DND-41 (cell line): ENCODE results near the gene GUCA2A.

Experiments used
- ATAC-seq: fragments of 200-7000 bp; cut with Tn5 transposase; 3 replicates; pipeline ENCODE4 v1.9.1; 2021; ENCODE audit warnings: low read depth; ENCODE audit not compliant: insufficient read depth
- DNase-seq: peaks from one replicate; pipeline ENCODE4 v3.0.0-alpha.2; 2020
- H2AFZ ChIP-seq: 2 replicates; pipeline ENCODE4 v1.6.0; 2012; ENCODE audit warnings: low read depth, low read length
- H3K27ac ChIP-seq: 2 replicates; pipeline ENCODE4 v1.5.1; 2012; ENCODE audit warnings: low read length, inconsistent platforms
- H3K27me3 ChIP-seq: fragments of 200-600 bp; sonication (generic); 2 replicates; pipeline ENCODE4 v1.6.0; 2012; ENCODE audit warnings: low read length, mild to moderate bottlenecking, inconsistent platforms; ENCODE audit not compliant: insufficient read depth, poor library complexity
- H3K36me3 ChIP-seq: 2 replicates; pipeline ENCODE4 v1.5.1; 2012; ENCODE audit warnings: low read length, inconsistent platforms; ENCODE audit not compliant: insufficient read depth
- H3K4me1 ChIP-seq: 2 replicates; pipeline ENCODE4 v1.5.1; 2012; ENCODE audit warnings: mild to moderate bottlenecking, low read length; ENCODE audit not compliant: insufficient read depth
- H3K4me2 ChIP-seq: 2 replicates; pipeline ENCODE4 v1.6.0; 2012; ENCODE audit warnings: mild to moderate bottlenecking, moderate library complexity, low read length, inconsistent platforms; ENCODE audit not compliant: insufficient read depth
- H3K4me3 ChIP-seq, 2 experiments: fragments of 200-600 bp in 1 of 2; shearing (Covaris generic) in 1 of 2; 2 replicates each; pipeline ENCODE4 v1.5.1; 2012 to 2016; ENCODE audit warnings: inconsistent platforms in 2 of 2, low read length in 2 of 2, mild to moderate bottlenecking in 2 of 2, low read depth in 1 of 2, moderate library complexity in 1 of 2
- H3K79me2 ChIP-seq: 2 replicates; pipeline ENCODE4 v1.6.0; 2012; ENCODE audit warnings: low read length, inconsistent platforms; ENCODE audit not compliant: insufficient read depth
- H3K9ac ChIP-seq: 2 replicates; pipeline ENCODE4 v1.6.0; 2012; ENCODE audit warnings: low read depth, mild to moderate bottlenecking, inconsistent platforms, low read length, moderate library complexity
- H3K9me3 ChIP-seq: 2 replicates; pipeline ENCODE4 v1.5.1; 2012; ENCODE audit warnings: low read length, moderate library complexity, mild to moderate bottlenecking, inconsistent platforms; ENCODE audit not compliant: insufficient read depth, severe bottlenecking
- H4K20me1 ChIP-seq: 2 replicates; pipeline ENCODE4 v1.6.0; 2012; ENCODE audit warnings: low read length; ENCODE audit not compliant: insufficient read depth
- EZH2 ChIP-seq: IDR thresholded peaks from 3 replicates; pipeline ENCODE4 v1.6.1; 2012; ENCODE audit warnings: borderline replicate concordance, low read depth, mild to moderate bottlenecking, moderate library complexity, low read length, inconsistent platforms; ENCODE audit not compliant: severe bottlenecking
- TF ChIP-seq, protein P1 (sequence below): IDR thresholded peaks from 2 replicates; pipeline ENCODE4 v1.5.1; 2012; ENCODE audit warnings: borderline replicate concordance, low read length, moderate library complexity, mild to moderate bottlenecking; ENCODE audit not compliant: poor library complexity, severe bottlenecking; ENCODE audit errors: extremely low read depth

The GUCA2A gene

DNA sequence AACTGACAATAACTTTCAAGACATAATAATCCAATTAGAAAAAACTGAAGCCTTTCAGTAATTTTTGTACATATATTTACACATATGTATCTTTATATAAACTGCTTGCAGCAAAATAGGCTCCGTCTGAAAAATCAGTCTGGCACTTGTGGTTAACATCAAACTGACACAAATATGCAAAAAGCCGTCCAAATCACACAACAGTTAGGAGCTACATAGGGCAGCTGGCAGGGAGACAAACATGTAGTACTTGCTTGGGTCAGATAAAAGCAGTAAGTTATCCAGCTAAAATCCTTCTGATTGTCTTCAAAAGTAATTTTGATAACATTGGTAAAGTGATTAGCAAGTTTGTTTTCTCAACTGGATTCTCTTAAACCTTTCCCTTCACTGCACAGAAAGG is 14.7 kb upstream of the GUCA2A start:
- DNase-seq (no peak), ATAC-seq (no peak)
- no peaks in the 10 kb centered on the region for H3K27me3 ChIP-seq
- no peak overlapping the region for H3K27ac ChIP-seq
- peaks cover 31% of the 10 kb centered on the region for H3K36me3 ChIP-seq
- no peaks in the 10 kb centered on the region for H3K79me2 ChIP-seq
- H3K4me1 ChIP-seq, result no peaks in the 10 kb centered on the region
- H4K20me1 ChIP-seq, result no peaks in the 10 kb centered on the region
- H2AFZ ChIP-seq, result no peak overlapping the region
- TF ChIP-seq EZH2, result no peak
- TF ChIP-seq, protein P1, sequence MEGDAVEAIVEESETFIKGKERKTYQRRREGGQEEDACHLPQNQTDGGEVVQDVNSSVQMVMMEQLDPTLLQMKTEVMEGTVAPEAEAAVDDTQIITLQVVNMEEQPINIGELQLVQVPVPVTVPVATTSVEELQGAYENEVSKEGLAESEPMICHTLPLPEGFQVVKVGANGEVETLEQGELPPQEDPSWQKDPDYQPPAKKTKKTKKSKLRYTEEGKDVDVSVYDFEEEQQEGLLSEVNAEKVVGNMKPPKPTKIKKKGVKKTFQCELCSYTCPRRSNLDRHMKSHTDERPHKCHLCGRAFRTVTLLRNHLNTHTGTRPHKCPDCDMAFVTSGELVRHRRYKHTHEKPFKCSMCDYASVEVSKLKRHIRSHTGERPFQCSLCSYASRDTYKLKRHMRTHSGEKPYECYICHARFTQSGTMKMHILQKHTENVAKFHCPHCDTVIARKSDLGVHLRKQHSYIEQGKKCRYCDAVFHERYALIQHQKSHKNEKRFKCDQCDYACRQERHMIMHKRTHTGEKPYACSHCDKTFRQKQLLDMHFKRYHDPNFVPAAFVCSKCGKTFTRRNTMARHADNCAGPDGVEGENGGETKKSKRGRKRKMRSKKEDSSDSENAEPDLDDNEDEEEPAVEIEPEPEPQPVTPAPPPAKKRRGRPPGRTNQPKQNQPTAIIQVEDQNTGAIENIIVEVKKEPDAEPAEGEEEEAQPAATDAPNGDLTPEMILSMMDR, result no peak
- H3K4me2 ChIP-seq, result no peak overlapping the region
- H3K4me3 ChIP-seq, result no peak overlapping the region
- H3K9ac ChIP-seq, result no peak overlapping the region
- no peaks in the 10 kb centered on the region for H3K9me3 ChIP-seq

DNA sequence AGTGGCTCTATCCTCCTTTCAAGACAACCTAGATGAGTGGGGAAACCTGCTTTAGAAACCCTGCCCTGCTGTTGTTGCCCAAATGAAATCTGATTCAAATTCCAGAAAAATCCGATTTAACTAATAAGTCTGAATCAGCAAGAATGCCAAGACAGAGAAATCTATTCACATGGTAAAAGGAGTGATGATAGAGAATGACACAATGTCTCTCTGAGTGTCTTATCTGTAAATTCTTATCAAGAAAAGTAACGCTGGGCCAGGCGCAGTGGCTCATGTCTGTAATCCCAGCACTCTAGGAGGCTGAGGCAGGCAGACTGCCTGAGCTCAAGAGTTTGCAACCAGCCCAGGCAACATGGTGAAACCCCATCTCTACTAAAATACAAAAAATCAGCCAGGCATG is 13.7 kb upstream of the GUCA2A start:
- H3K4me1 ChIP-seq, result no peaks in the 10 kb centered on the region
- TF ChIP-seq, protein P1, result no peak
- TF ChIP-seq EZH2, result no peak
- no peak overlapping the region for H3K9ac ChIP-seq
- ATAC-seq (no peak), DNase-seq (no peak)
- H3K9me3 ChIP-seq, result no peaks in the 10 kb centered on the region
- H3K4me2 ChIP-seq, result no peak overlapping the region
- H3K36me3 ChIP-seq, result peaks cover 25% of the 10 kb centered on the region
- H4K20me1 ChIP-seq, result no peaks in the 10 kb centered on the region
- H3K27me3 ChIP-seq, result no peaks in the 10 kb centered on the region
- no peak overlapping the region for H3K27ac ChIP-seq
- H2AFZ ChIP-seq, result no peak overlapping the region
- H3K4me3 ChIP-seq, result no peak overlapping the region
- H3K79me2 ChIP-seq, result no peaks in the 10 kb centered on the region

DNA sequence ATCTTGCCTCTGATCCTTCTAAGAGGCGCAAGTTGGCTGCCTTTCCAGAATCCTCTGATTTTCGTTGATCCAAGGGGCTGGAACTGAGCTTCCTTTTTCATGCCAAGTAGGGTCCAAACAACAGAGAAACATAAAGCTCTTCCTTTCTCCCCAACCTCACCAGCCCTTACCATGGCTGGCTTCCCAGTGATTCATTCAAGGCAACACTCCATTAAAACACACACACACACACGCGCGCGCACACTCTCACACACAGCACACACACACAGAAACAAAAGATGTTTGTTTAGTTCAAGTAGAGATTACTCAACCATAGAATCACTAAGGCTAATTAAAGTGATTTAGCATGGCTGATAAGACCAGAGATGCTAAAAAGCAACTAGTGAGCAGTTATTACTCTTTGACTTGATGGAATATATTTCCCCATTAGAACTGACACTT is 13.0 kb upstream of the GUCA2A start:
- H3K4me1 ChIP-seq, result no peaks in the 10 kb centered on the region
- ATAC-seq, result no peak
- H3K27me3 ChIP-seq, result no peaks in the 10 kb centered on the region
- no peak overlapping the region for H3K27ac ChIP-seq
- no peaks in the 10 kb centered on the region for H3K79me2 ChIP-seq
- no peaks in the 10 kb centered on the region for H4K20me1 ChIP-seq
- H3K4me2 ChIP-seq, result no peak overlapping the region
- H3K9me3 ChIP-seq, result no peaks in the 10 kb centered on the region
- no peak overlapping the region for H3K9ac ChIP-seq
- H2AFZ ChIP-seq, result no peak overlapping the region
- H3K36me3 ChIP-seq, result peaks cover 25% of the 10 kb centered on the region
- no peak for DNase-seq
- no peak overlapping the region for H3K4me3 ChIP-seq
- TF ChIP-seq, protein P1, result no peak
- TF ChIP-seq EZH2, result no peak
